Muscle layer of colon (tissue), 2 donors: Measurements from ENCODE around the gene SDF4.

Source experiments
- H3K27ac ChIP-seq: one replicate; pipeline ENCODE4 v1.7.0; 2013; ENCODE audit warnings: low read depth, mild to moderate bottlenecking, low read length, moderate library complexity
- H3K27me3 ChIP-seq, 2 donors: one replicate each; pipeline ENCODE4 v1.7.0; 2013; ENCODE audit warnings: low read length in 2 of 2, mild to moderate bottlenecking in 2 of 2; ENCODE audit not compliant: insufficient read depth in 2 of 2, control insufficient read depth in 1 of 2
- H3K36me3 ChIP-seq: one replicate; pipeline ENCODE4 v1.7.0; 2013; ENCODE audit warnings: mild to moderate bottlenecking, low read length; ENCODE audit not compliant: insufficient read depth
- H3K4me1 ChIP-seq: one replicate; pipeline ENCODE4 v1.7.0; 2013; ENCODE audit warnings: mild to moderate bottlenecking, low read length; ENCODE audit not compliant: insufficient read depth
- H3K4me3 ChIP-seq, 2 donors: one replicate each; pipeline ENCODE4 v1.7.0; 2013; ENCODE audit warnings: low read length in 2 of 2, low read depth in 1 of 2, mild to moderate bottlenecking in 1 of 2, moderate library complexity in 1 of 2
- H3K9ac ChIP-seq: one replicate; pipeline ENCODE4 v1.7.0; 2013; ENCODE audit warnings: low read length
- H3K9me3 ChIP-seq: one replicate; pipeline ENCODE4 v1.7.0; 2013; ENCODE audit warnings: mild to moderate bottlenecking, low read length
- donor health status: abdominal sarcoma.
- donor health status: Adenocarcinoma of cecum.

The SDF4 gene

GRCh38 chr1:1222575-1223225, 9.1 kb downstream of the SDF4 start:
- Histone ChIP-seq H3K27ac (no peak overlapping the region), H3K9ac (no peak overlapping the region), H3K36me3 (peaks cover 41% of the 10 kb centered on the region), H3K27me3 (no peaks in the 10 kb centered on the region), H3K9me3 (no peaks in the 10 kb centered on the region), H3K4me3 (no peak overlapping the region), H3K4me1 (no peaks in the 10 kb centered on the region)

GRCh38 chr1:1221887-1222574, 9.8 kb downstream of the SDF4 start:
- Histone ChIP-seq H3K9ac (no peak overlapping the region), H3K36me3 (peaks cover 44% of the 10 kb centered on the region), H3K27me3 (no peaks in the 10 kb centered on the region), H3K4me3 (no peak overlapping the region), H3K27ac (no peak overlapping the region), H3K4me1 (no peaks in the 10 kb centered on the region), H3K9me3 (no peaks in the 10 kb centered on the region)

DNA sequence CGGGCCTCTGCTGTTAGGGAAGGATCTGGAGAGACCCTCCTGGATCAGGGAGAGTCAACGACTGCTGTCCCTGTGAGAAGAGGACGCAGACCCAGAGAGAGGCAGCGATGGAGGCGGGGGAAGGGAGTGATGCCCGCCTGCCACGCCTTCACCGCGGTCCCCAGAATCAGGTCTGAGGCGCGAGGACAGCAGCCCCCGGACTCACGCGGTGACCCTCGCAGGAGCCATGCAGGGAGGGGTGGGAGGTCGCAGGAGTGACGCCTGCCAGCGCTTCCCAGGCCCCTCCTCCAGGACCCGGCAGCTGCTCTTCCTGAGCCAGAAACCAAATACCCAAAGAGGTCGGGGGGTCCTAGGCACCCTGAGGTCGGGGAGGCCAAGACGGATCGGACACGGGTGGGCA, 11.6 kb downstream of the SDF4 start:
- H3K4me3 ChIP-seq, result no peak overlapping the region
- H3K36me3 ChIP-seq, result peaks cover 42% of the 10 kb centered on the region
- H3K27ac ChIP-seq, result no peak overlapping the region
- no peaks in the 10 kb centered on the region for H3K9me3 ChIP-seq
- H3K27me3 ChIP-seq, result no peaks in the 10 kb centered on the region
- no peaks in the 10 kb centered on the region for H3K4me1 ChIP-seq
- no peak overlapping the region for H3K9ac ChIP-seq

DNA sequence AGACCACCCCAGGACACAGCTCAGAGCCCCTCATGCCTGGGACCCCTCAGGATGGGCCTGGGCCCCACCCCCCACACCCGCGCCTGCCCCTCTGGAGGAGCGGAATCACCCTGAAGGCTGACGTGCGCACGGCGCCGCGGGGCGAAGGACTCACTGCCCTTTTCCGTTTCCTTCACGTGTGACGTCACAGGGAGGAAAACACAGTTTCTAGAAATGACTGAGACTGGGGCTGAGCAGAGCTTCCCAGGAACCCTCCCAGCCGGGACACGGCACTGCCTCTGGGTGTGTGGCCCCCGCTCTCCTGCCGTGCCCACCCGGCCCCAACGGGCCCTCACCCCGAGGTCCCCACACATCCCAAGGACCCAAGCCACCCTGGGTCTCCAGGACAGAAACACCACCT, 12.5 kb downstream of the SDF4 start:
- H3K27me3 ChIP-seq, result no peaks in the 10 kb centered on the region
- no peak overlapping the region for H3K4me3 ChIP-seq
- no peak overlapping the region for H3K27ac ChIP-seq
- no peaks in the 10 kb centered on the region for H3K9me3 ChIP-seq
- no peaks in the 10 kb centered on the region for H3K4me1 ChIP-seq
- peaks cover 33% of the 10 kb centered on the region for H3K36me3 ChIP-seq
- no peak overlapping the region for H3K9ac ChIP-seq

DNA sequence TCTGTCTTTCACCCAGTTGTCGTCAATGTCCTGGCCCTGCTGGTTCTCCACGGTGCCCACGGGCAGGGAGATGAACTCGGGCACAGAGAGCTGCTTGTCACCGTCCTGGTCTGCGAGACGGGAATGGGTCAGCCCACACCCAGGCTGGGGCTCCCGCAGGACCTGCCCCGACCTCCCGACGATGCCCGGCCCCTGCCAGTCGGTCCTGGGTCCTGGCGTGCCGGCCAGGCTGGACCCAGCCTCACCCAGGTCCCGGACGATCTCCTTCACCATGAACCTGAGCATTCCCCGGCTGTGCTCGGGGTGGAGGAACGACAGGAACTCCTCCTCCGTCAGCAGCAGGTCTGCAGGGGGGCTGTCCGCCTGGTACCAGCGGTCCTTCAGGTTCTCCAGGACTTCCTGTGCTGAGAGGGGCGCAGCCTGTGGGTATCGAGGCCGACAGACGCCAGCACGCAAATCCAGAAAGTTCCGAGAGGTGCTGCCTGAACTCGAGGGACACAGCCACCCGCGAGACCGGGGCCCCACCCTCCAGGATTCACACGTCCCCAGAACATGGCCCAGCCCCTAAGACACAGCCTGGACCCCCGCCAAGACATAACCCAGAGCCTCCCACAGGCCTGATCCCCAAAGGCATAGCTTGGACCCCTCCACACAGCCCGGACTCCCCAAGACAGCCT, 13.1 kb downstream of the SDF4 start:
- Histone ChIP-seq H3K36me3 (peaks cover 32% of the 10 kb centered on the region), H3K27me3 (no peaks in the 10 kb centered on the region), H3K4me1 (no peaks in the 10 kb centered on the region), H3K9ac (no peak overlapping the region), H3K27ac (no peak overlapping the region), H3K9me3 (no peaks in the 10 kb centered on the region), H3K4me3 (no peak overlapping the region)

DNA sequence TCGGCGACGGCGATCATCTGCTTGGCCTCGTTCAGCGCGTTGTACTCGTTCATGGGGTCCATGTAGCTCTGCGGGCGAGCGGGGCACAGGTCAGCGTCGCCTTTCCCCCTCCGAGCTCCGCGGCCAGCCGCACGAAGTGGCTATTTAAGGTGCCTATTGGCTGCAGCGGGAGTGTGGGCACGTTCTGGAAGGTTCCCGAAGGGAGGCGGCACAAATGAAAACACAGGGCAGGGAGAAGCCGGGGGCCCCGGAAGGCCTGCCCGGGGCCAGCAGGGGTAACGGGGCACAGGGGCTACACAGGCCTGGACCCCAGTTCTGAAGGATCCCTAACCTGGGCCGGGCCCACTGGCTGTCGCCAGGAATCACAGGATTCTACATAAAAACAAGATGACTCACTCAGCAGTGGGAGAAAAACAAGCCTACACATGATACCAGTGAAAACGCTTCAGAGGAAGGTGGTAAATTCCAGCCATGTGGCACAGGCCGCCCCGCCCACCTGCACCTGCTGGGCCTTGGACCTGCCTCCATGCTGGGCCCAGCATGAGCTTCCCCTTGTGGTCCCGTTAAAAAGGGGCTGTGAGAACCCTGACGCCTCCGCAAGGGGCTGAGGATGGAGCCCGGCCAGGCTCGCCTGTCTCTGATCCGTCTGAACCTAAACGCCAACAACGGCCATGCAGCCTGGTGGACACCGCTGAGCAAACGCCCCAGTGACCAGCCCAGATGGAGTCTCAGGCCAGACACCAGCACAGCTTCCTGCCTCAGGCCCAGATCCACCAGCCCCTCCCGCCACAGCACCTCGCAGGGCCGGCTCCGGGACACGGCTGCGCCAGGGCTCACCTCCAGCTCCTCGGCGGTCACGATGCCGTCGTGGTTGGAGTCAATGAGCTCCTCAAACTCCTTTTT, 13.9 kb downstream of the SDF4 start:
- no peaks in the 10 kb centered on the region for H3K4me1 ChIP-seq
- no peak overlapping the region for H3K4me3 ChIP-seq
- no peaks in the 10 kb centered on the region for H3K27me3 ChIP-seq
- no peaks in the 10 kb centered on the region for H3K9me3 ChIP-seq
- no peak overlapping the region for H3K9ac ChIP-seq
- H3K27ac ChIP-seq, result no peak overlapping the region
- peaks cover 27% of the 10 kb centered on the region for H3K36me3 ChIP-seq

DNA sequence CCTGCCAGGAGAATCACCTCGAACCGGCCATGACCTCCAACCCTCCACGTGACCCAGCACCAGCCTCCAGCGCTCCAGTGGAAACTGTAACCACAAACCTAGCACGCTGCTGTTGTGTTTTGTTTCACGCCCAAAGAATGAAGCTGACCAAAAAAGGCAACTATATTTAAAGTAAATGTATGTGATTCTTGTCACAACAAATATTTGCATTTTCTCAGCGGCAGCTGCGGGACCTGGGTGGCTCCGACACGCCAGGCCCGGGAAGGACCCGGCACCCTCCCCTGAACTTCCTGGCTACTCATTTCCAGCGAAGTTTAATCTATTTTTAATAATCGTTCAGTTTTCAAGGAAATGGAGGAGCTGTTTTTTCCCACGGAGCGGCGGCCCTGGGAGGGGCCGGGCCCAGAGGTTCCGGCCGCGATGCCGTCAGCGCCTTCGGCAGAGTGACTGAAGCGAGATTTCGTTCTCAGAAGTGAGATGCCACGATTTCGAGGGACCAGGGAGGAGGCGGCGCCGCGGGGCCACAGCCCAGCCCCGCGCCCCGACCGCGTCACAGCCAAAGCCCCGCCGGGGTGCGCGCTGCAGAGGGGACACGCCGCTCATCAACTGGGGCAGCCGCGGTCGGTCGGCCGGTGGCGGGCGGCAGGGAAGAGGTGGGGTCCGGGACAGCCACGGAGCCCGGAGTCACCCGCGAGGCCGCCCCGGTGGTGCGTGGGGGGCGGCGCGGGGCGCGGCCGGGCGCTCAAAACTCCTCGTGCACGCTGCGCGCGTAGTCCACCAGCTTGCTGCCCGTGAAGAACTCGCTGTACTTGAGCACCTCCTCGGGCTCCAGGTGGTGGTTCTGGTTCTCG, 14.8 kb downstream of the SDF4 start:
- Histone ChIP-seq H3K27me3 (no peaks in the 10 kb centered on the region), H3K4me3 (no peak overlapping the region), H3K9me3 (no peaks in the 10 kb centered on the region), H3K9ac (no peak overlapping the region), H3K36me3 (peaks cover 21% of the 10 kb centered on the region), H3K27ac (no peak overlapping the region), H3K4me1 (no peaks in the 10 kb centered on the region)

GRCh38 chr1:1215881-1216605, 15.8 kb downstream of the SDF4 start:
- no peak overlapping the region for H3K9ac ChIP-seq
- peaks cover 18% of the 10 kb centered on the region for H3K36me3 ChIP-seq
- H3K27me3 ChIP-seq, result no peaks in the 10 kb centered on the region
- no peaks in the 10 kb centered on the region for H3K9me3 ChIP-seq
- H3K4me3 ChIP-seq, result no peak overlapping the region
- no peaks in the 10 kb centered on the region for H3K4me1 ChIP-seq
- H3K27ac ChIP-seq, result no peak overlapping the region

DNA sequence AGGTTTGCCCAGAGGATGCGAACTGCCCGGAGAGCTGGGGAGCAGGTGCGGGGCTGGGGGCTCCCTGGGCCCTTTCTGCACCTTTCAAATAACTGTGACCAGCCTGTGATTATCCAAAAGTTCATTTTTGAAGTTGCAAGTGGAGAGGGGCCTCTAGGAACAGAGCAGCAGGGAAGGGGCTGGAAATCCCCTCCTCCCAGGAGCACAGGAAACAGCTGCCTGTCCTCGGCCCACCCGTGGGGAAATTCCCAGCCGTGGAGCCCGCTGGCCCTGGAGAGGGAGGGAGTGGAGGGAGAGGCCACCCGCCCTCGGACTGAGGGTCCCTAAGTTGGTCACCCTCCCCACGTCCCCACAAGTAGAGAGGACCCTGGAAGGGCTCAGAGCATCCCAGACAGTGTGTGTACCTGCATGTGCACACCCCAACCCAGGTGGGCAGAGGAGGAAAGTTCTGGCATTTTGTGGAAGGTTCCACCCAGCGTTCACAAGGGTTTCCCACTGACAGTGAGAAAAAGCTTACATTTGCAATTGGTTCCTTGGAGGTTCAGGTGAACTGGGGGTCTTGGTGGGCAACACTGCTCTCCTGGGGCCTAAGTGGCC, 16.6 kb downstream of the SDF4 start:
- Histone ChIP-seq H3K27ac (no peak overlapping the region), H3K27me3 (no peaks in the 10 kb centered on the region), H3K4me1 (no peaks in the 10 kb centered on the region), H3K4me3 (no peak overlapping the region), H3K9ac (no peak overlapping the region), H3K9me3 (no peaks in the 10 kb centered on the region), H3K36me3 (peaks cover 16% of the 10 kb centered on the region)
